ENCODE data around the gene MRPS18C. TPM values are rescaled to one million over a fixed set of nuclear protein-coding genes. Genes with fewer than 3 reads are reported as not detected.

MRPS18C gene
- total and polyA plus RNA-seq, 9 of the 15 experiments (the other 6 are each of a cell fraction or from before 2014, with no cell fraction given) = 54.3 to 390 (median 138) TPM

DNA sequence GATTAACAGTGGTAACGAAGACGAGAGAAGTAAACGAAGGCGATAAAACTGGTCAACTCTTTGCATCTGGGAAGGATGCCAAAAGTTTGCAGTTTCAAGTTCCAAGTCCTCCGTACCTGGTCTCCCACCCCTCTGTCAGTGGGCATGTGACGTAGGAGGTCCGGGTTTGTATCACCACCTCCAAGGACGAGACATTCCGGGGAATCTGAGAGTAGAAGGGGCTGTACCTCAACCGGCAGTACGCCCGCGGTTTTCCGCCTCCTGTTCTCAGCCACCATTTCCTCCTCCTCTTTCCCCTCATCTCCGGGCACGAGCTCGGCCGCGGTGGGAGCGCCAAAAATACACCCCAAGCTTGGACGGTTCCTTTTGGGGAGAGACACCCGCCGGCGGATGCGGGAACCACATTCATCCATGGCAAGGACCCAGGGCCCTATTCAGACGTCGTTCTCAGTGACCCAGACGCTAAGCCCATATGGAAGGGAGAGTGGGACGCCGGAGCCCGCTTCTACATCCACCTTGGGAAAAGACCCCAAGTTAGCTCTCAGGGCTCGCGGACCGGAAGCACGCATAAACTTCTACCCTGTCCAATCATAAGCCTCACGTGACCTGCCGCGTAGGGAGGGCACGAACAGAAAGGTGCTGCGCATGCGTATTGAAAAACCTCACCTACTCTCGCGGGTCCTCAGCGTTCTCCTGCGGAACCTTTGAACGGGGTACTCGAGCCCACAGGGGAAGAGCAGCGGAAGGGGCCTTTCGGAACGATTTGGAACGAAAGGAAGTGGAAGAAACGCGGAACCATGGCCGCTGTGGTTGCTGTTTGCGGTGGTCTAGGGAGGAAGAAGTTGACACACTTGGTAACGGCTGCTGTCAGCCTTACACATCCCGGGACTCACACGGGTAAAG is at the start of gene MRPS18C, which contains the start of gene HELQ (continued):
- 0 out of 2 replicates have a peak, but pooled peaks have one; percentile 40 for TF ChIP-seq ZNF431 (CRISPR knock-in tag; IDR thresholded peaks at IDR 0.05)
- 0 out of 4 replicates have a peak, but pooled peaks of 1 of the 2 experiments have one; percentile 30 for TF ChIP-seq FOXA3 (CRISPR knock-in tag; conservative IDR thresholded peaks at IDR 0.05 in 1 of 2, IDR thresholded peaks at IDR 0.05 in 1 of 2)
- no peak for TF ChIP-seq ZNF561 (CRISPR knock-in tag; conservative IDR thresholded peaks at IDR 0.05)
- TF ChIP-seq, protein P1, sequence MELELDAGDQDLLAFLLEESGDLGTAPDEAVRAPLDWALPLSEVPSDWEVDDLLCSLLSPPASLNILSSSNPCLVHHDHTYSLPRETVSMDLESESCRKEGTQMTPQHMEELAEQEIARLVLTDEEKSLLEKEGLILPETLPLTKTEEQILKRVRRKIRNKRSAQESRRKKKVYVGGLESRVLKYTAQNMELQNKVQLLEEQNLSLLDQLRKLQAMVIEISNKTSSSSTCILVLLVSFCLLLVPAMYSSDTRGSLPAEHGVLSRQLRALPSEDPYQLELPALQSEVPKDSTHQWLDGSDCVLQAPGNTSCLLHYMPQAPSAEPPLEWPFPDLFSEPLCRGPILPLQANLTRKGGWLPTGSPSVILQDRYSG (tag; conservative IDR thresholded peaks at IDR 0.05; ENCODE audit: low read depth) = no peak
- TF ChIP-seq ZKSCAN1 (IDR thresholded peaks at IDR 0.05; ENCODE audit: low read depth, low read length) = peak; percentile 63; the same call in 1 of the 2 replicates
- TF ChIP-seq, protein P2, sequence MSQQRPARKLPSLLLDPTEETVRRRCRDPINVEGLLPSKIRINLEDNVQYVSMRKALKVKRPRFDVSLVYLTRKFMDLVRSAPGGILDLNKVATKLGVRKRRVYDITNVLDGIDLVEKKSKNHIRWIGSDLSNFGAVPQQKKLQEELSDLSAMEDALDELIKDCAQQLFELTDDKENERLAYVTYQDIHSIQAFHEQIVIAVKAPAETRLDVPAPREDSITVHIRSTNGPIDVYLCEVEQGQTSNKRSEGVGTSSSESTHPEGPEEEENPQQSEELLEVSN (IDR thresholded peaks at IDR 0.05; ENCODE audit: borderline replicate concordance in 1 of 2, extremely low read depth in 1 of 2, insufficient read depth in 1 of 2, insufficient read length in 1 of 2, low read depth in 1 of 2, low read length in 1 of 2, poor library complexity in 1 of 2, severe bottlenecking in 1 of 2) = peak in 1 of 2 experiments; percentile 13
- peak; percentile 69 for TF ChIP-seq CREB1 (IDR thresholded peaks at IDR 0.05)
- peak; percentile 74; the same call in 1 of the 2 replicates for TF ChIP-seq CREB1 (CRISPR knock-in tag; IDR thresholded peaks at IDR 0.05)
- peak; percentile 100 for TF ChIP-seq GABPA (tag; conservative IDR thresholded peaks at IDR 0.05; ENCODE audit: low read depth)
- peak; percentile 67; the same call in 1 of the 2 replicates for TF ChIP-seq CBX1 (IDR thresholded peaks at IDR 0.05; ENCODE audit: low read depth)
- TF ChIP-seq, protein P3, sequence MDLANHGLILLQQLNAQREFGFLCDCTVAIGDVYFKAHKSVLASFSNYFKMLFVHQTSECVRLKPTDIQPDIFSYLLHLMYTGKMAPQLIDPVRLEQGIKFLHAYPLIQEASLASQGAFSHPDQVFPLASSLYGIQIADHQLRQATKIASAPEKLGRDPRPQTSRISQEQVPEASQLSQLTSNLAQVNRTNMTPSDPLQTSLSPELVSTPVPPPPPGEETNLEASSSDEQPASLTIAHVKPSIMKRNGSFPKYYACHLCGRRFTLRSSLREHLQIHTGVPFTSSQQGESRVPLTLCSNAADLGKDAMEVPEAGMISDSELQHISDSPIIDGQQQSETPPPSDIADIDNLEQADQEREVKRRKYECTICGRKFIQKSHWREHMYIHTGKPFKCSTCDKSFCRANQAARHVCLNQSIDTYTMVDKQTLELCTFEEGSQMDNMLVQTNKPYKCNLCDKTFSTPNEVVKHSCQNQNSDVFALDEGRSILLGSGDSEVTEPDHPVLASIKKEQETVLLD (IDR thresholded peaks at IDR 0.05) = peak; percentile 97
- TF ChIP-seq BHLHE40 (IDR thresholded peaks at IDR 0.05; ENCODE audit: low read length) = peak; percentile 100
- peak; percentile 67 for TF ChIP-seq MYBL2 (IDR thresholded peaks at IDR 0.05; ENCODE audit: low read depth)
- TF ChIP-seq MYBL2 (CRISPR knock-in tag; IDR thresholded peaks at IDR 0.05; ENCODE audit: borderline replicate concordance) = no peak
- TF ChIP-seq TCF7L2 (IDR thresholded peaks at IDR 0.05; ENCODE audit: low read depth, low read length) = no peak
- TF ChIP-seq, protein P4, sequence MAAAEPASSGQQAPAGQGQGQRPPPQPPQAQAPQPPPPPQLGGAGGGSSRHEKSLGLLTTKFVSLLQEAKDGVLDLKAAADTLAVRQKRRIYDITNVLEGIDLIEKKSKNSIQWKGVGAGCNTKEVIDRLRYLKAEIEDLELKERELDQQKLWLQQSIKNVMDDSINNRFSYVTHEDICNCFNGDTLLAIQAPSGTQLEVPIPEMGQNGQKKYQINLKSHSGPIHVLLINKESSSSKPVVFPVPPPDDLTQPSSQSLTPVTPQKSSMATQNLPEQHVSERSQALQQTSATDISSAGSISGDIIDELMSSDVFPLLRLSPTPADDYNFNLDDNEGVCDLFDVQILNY (CRISPR knock-in tag; IDR thresholded peaks at IDR 0.05) = 0 out of 2 replicates have a peak, but pooled peaks have one; percentile 75
- TF ChIP-seq, protein P5, sequence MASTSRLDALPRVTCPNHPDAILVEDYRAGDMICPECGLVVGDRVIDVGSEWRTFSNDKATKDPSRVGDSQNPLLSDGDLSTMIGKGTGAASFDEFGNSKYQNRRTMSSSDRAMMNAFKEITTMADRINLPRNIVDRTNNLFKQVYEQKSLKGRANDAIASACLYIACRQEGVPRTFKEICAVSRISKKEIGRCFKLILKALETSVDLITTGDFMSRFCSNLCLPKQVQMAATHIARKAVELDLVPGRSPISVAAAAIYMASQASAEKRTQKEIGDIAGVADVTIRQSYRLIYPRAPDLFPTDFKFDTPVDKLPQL (IDR thresholded peaks at IDR 0.05; ENCODE audit: extremely low read depth, insufficient read length) = no peak
- no peak for TF ChIP-seq CHCHD3 (CRISPR knock-in tag; IDR thresholded peaks at IDR 0.05)
- no peak for TF ChIP-seq HSF4 (CRISPR knock-in tag; IDR thresholded peaks at IDR 0.05; ENCODE audit: borderline replicate concordance)
- no peak for TF ChIP-seq SMARCA5 (IDR thresholded peaks at IDR 0.05)
- peak; percentile 60; the same call in 1 of the 2 replicates for TF ChIP-seq GATAD2A (IDR thresholded peaks at IDR 0.05)
- no peak for TF ChIP-seq SMARCC2 (IDR thresholded peaks at IDR 0.05; ENCODE audit: low read depth)
